Measurements from ENCODE around the gene CACNA1D.

DNA sequence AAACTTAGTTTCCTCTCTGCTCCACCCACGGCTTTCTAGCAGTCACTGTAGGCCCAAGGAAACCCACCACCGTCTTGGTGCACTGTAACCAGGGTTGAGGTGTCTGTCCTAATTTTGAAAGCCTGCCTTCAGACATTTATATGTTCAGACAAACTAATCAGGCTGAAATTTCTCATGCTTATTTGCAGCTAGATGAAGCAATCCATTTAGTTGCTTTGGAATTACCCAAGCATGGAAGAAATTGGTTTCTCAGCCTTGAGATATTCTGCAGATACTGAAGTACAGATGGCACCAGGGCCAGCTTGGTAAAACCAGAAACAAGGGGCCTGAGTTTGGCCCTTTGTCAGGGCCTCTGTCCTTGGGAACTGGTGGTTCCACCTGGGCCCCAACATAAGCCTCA lies 105.4 kb downstream of the CACNA1D start:
- TF ChIP-seq, protein P1, sequence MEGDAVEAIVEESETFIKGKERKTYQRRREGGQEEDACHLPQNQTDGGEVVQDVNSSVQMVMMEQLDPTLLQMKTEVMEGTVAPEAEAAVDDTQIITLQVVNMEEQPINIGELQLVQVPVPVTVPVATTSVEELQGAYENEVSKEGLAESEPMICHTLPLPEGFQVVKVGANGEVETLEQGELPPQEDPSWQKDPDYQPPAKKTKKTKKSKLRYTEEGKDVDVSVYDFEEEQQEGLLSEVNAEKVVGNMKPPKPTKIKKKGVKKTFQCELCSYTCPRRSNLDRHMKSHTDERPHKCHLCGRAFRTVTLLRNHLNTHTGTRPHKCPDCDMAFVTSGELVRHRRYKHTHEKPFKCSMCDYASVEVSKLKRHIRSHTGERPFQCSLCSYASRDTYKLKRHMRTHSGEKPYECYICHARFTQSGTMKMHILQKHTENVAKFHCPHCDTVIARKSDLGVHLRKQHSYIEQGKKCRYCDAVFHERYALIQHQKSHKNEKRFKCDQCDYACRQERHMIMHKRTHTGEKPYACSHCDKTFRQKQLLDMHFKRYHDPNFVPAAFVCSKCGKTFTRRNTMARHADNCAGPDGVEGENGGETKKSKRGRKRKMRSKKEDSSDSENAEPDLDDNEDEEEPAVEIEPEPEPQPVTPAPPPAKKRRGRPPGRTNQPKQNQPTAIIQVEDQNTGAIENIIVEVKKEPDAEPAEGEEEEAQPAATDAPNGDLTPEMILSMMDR (IDR thresholded peaks at IDR 0.05): no peak
- TF ChIP-seq ZFX (IDR thresholded peaks at IDR 0.05; ENCODE audit: borderline replicate concordance): no peak
